HG03139 (cell line): Measurements from ENCODE around the gene FBXO7.

Source experiments
- ATAC-seq: cut with Tn5 transposase; IDR thresholded peaks from one replicate; pipeline ENCODE4 v1.9.1; 2021; ENCODE audit not compliant: unreplicated experiment

Gene FBXO7

GRCh38 chr22:32531228-32531627 lies 56.6 kb downstream of the FBXO7 start:
- no peak for ATAC-seq

GRCh38 chr22:32531931-32532819 lies 57.6 kb downstream of the FBXO7 start:
- no peak for ATAC-seq

GRCh38 chr22:32532820-32533128 lies 58.2 kb downstream of the FBXO7 start:
- ATAC-seq = no peak

- no peak for ATAC-seq
These were observed 58.9 kb downstream of the FBXO7 start for GRCh38 chr22:32533265-32534111.

- no peak for ATAC-seq
These were observed 59.9 kb downstream of the FBXO7 start for GRCh38 chr22:32534252-32535235.

GRCh38 chr22:32535531-32536190 lies 61.0 kb downstream of the FBXO7 start:
- ATAC-seq = no peak

- ATAC-seq = no peak
These were observed 61.7 kb downstream of the FBXO7 start for GRCh38 chr22:32536352-32536751.

- ATAC-seq = no peak
These were observed 63.9 kb downstream of the FBXO7 start for GRCh38 chr22:32538521-32538920.

GRCh38 chr22:32539631-32540421 lies 65.2 kb downstream of the FBXO7 start:
- no peak for ATAC-seq

GRCh38 chr22:32541481-32541880 lies 66.9 kb downstream of the FBXO7 start:
- no peak for ATAC-seq

GRCh38 chr22:32542066-32542676 lies 67.6 kb downstream of the FBXO7 start:
- ATAC-seq = no peak

- no peak for ATAC-seq
These were observed 68.2 kb downstream of the FBXO7 start for GRCh38 chr22:32542677-32543357.

- no peak for ATAC-seq
These were observed 70.4 kb downstream of the FBXO7 start for GRCh38 chr22:32544953-32545558.

- ATAC-seq = no peak
These were observed 71.2 kb downstream of the FBXO7 start for GRCh38 chr22:32545801-32546200.

GRCh38 chr22:32546496-32546895 lies 71.9 kb downstream of the FBXO7 start:
- ATAC-seq = no peak

GRCh38 chr22:32546935-32547334 lies 72.3 kb downstream of the FBXO7 start:
- ATAC-seq = no peak

GRCh38 chr22:32548039-32548438 lies 73.4 kb downstream of the FBXO7 start:
- ATAC-seq = no peak
